AG04449 (cell line): ENCODE data around the gene SHISAL1.

ENCODE experiments used
- CTCF ChIA-PET: fragments of 350-600 bp; formaldehyde crosslinking; extraction: SDS; loops from one replicate; lab custom pipeline; 2021; ENCODE audit warnings: antibody characterized with exemption; lab: Yijun Ruan, JAX
- POLR2A ChIA-PET: fragments of 400-600, 350-600 bp; formaldehyde crosslinking; extraction: SDS; loops from one replicate; lab custom pipeline; 2020; ENCODE audit warnings: antibody characterized with exemption, inconsistent platforms; lab: Yijun Ruan, JAX
- DNase-seq: peaks from one replicate; pipeline ENCODE4 v3.0.0-alpha.2; 2010; ENCODE audit warnings: low read depth, low spot score
- H3K4me3 ChIP-seq: 2 replicates; pipeline ENCODE4 v1.5.1; 2011; ENCODE audit warnings: low read depth, mild to moderate bottlenecking, control low read depth, low read length
- TF ChIP-seq, protein P1 (sequence below): IDR thresholded peaks from one replicate; pipeline ENCODE4 v1.5.1; 2011; ENCODE audit warnings: mild to moderate bottlenecking, moderate library complexity, low read length, control low read depth, inconsistent platforms; ENCODE audit not compliant: insufficient read depth; ENCODE audit errors: missing control alignments

SHISAL1 gene

DNA sequence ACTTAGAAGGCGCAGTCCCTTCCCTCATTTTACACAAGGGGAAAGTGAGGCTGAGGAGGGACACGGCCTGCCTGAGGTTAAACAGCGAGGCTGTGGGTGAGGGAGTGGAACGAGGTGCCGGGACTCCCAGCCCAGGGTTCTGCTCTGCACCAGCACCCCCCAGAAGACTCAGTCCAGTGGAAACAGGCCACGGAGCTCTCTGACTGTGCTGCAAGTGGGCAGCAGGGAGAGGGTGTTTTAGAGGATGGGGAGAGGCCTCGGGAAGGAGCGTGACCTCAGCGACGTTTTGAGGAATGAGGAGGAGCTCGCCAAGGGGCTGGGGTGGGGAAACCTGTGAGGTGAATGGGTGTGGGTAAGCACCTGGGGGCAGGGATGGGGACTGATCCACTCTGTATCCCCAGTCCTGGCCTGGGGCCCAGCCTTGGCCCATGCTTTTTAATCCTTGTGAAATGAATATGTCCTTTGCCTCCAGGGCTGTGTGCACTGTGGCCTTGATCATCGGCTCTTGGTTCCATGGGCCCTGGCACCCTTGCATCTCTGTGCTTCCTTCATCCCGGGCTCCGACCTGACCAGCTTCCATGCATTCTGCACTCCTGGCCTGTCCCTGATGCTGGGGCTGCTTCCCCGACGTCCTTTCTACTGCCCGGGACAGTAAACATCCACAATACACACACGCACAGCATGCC is 44.2 kb downstream of the SHISAL1 start:
- CTCF ChIA-PET = no interaction called here

DNA sequence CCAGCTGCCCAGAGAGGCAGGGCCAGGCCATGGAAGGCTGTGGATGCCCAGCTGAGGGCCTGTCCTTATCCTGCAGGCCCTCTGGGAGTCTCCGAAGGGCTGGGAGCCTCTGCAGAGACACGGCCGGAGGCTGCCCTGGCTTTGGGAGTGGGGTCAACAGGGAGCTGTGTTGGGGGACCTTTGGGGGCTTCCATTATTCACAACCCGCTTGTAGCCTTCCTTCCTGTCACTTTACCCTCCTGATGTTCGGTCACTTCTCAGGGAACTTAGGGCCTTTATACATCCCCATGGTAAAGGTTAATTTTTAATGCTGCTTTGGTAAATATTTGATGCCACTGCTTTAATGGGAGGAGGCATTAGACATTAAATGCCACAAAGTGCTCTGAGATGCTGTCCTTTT is 44.9 kb downstream of the SHISAL1 start:
- ChIA-PET CTCF (no interaction called here), POLR2A (no interaction called here)
- no peak for DNase-seq
- TF ChIP-seq, protein P1, sequence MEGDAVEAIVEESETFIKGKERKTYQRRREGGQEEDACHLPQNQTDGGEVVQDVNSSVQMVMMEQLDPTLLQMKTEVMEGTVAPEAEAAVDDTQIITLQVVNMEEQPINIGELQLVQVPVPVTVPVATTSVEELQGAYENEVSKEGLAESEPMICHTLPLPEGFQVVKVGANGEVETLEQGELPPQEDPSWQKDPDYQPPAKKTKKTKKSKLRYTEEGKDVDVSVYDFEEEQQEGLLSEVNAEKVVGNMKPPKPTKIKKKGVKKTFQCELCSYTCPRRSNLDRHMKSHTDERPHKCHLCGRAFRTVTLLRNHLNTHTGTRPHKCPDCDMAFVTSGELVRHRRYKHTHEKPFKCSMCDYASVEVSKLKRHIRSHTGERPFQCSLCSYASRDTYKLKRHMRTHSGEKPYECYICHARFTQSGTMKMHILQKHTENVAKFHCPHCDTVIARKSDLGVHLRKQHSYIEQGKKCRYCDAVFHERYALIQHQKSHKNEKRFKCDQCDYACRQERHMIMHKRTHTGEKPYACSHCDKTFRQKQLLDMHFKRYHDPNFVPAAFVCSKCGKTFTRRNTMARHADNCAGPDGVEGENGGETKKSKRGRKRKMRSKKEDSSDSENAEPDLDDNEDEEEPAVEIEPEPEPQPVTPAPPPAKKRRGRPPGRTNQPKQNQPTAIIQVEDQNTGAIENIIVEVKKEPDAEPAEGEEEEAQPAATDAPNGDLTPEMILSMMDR = no peak
- H3K4me3 ChIP-seq = no peak overlapping the region

More for the DNA sequence above, 44.2 kb downstream of the SHISAL1 start:
- no peak overlapping the region for H3K4me3 ChIP-seq
- DNase-seq = no peak
- POLR2A ChIA-PET = no interaction called here
- TF ChIP-seq, protein P1 = no peak

DNA sequence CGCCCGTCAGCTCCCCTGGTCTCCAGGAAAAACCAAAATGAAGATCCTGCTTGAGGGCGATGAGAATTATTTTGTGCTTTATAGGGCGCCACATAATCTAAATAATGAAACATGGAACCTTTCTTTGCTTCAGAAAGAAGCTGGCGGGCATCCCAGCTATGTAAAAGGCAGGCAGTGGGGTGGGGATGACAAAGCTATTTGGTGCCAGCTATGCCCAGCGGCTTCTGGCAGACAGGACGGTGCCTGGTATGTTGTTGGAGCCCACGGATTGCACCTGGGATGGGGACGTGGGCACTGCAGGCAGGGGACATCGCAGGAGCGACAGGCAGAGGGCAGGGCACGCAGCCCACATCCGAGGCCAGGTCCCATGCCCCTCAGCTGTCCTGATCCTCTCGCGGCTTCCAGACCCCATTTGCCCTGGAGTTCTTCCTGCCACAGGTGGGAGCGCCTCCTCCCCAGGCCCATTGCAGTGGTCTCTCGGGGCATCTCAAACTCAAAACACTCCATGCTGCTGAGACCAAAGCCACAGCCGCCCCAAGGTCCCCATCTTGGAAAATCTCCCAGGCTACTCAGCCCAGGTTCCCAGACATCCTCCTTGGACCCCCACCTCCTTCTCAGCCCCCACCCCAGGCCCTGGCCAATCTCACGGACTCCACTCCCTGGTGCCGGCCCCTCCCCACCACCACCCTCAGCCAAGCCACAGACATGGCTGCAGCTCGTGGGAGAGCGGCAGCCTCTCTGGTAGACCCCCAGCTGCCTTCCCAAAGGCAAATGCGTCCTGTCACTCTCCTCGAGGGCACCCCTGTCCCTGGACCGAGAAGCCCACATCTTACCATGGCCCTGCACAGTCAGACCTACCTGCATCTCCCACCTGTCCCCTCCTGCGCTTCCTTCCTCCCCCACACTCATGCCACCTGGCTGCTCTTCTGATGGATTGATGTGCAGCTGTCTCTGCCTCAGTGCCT is 45.7 kb downstream of the SHISAL1 start:
- no peak for DNase-seq
- ChIA-PET CTCF (no interaction called here), POLR2A (no interaction called here)
- H3K4me3 ChIP-seq = no peak overlapping the region
- TF ChIP-seq, protein P1 = no peak

DNA sequence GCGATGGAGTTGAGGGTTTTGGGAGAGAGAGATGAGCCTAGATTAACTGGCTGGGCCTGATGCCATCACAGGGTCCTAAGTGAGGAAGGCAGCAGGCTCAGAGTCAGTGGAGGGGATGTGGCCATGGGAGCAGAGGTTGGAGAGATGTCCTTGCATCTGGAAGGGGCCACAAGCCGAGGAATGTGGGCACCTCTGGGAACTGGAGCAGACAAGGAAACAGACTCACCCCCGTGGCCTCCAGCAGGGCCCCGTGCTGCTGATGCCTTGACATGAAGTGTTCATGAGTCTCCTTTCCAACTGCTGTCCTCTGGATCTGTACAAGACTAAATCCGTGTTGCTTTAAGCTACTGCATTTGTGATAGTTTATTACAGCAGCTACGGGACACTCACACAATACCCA is 49.2 kb downstream of the SHISAL1 start:
- TF ChIP-seq, protein P1 = no peak
- POLR2A ChIA-PET = no interaction called here
- no peak for DNase-seq
- CTCF ChIA-PET = no interaction called here
- H3K4me3 ChIP-seq = no peak overlapping the region

DNA sequence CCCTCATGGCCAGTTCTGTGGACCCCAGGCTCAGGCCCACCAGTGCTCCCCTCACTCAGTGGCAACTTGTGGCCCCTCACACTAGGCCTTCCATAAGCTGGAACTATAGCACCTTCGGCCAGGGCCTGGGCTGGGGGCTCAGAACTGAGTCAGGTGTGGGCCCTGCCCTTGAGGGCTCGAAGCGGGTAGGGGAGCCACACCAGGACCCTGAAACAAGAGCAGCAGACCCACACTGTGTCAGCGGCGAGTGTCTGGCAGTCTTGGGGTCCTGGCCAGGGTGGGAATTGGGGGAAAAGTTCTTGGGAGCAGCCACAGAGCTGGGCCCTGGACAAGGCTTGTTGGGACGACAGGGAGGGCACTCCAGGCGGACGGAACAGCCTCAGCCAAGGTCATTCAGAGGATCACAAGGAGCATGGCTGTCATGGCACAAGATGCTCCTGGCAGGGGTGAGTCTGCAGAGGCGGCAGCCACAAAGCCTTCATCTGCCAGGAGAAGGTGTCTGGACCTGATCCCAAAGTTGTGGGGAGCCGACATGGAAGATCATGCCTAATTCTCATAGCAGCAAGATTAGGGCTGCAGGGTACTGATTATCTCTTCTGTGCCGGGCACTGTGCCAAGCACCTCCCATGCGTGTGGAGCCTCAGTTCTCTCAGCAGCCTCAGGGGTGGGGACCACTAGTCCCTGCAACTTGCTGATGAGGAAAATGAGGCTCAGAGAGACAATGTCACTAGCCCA is 50.7 kb downstream of the SHISAL1 start:
- POLR2A ChIA-PET = no interaction called here
- H3K4me3 ChIP-seq = no peak overlapping the region
- TF ChIP-seq, protein P1 = no peak
- CTCF ChIA-PET = no interaction called here
- DNase-seq = no peak
